H1 (cell line): Measurements from ENCODE around the gene STXBP5L. TPM values are rescaled to one million over a fixed set of nuclear protein-coding genes. Genes with fewer than 3 reads are reported as not detected.

Experiments used
- CTCF ChIA-PET: fragments of 300-600 bp; sonication (Branson Sonifier 250); formaldehyde crosslinking; loops from one replicate; lab custom pipeline; 2021; ENCODE audit not compliant: partially characterized antibody; lab: Charles Lee
- POLR2A ChIA-PET: fragments of 300-600 bp; sonication (Branson Sonifier 250); formaldehyde crosslinking; loops from one replicate; lab custom pipeline; 2021; ENCODE audit warnings: inconsistent platforms; ENCODE audit not compliant: partially characterized antibody; lab: Charles Lee
- DNase-seq, 2 experiments: peaks; one replicate each; pipeline versions ENCODE4 v3.0.0 to v3.0.0-alpha.2; 2010 to 2022; ENCODE audit warnings: low spot score in 2 of 2, low read depth in 1 of 2, mixed read lengths in 1 of 2
- FAIRE-seq: peaks from 2 replicates; lab custom pipeline; 2011; peaks lifted over from hg19 to GRCh38; lab: Jason Lieb, UNC
- H2AFZ ChIP-seq: 2 replicates; pipeline ENCODE4 v1.8.1; 2012; ENCODE audit warnings: low read length, inconsistent platforms
- H2AK5ac ChIP-seq: 2 replicates; pipeline ENCODE4 v1.6.1; 2013; ENCODE audit warnings: low read depth, low read length
- H2BK120ac ChIP-seq: replicated peaks from 2 replicates; pipeline ENCODE3; 2013; ENCODE audit warnings: low read depth, low read length, inconsistent platforms
- H2BK12ac ChIP-seq: 2 replicates; pipeline ENCODE4 v1.6.1; 2013; ENCODE audit warnings: low read depth, low read length
- H2BK15ac ChIP-seq: 2 replicates; pipeline ENCODE4 v1.6.1; 2013; ENCODE audit warnings: low read length
- H2BK20ac ChIP-seq: 2 replicates; pipeline ENCODE4 v1.6.1; 2013; ENCODE audit warnings: low read length
- H2BK5ac ChIP-seq: 2 replicates; pipeline ENCODE4 v1.6.1; 2013; ENCODE audit warnings: low read depth, low read length
- H3K14ac ChIP-seq: 2 replicates; pipeline ENCODE4 v1.6.1; 2013; ENCODE audit warnings: inconsistent platforms; ENCODE audit not compliant: insufficient read length
- H3K18ac ChIP-seq: 2 replicates; pipeline ENCODE4 v1.6.1; 2013; ENCODE audit warnings: low read length; ENCODE audit errors: extremely low read depth
- H3K23ac ChIP-seq: 2 replicates; pipeline ENCODE4 v1.6.1; 2013; ENCODE audit warnings: inconsistent platforms; ENCODE audit not compliant: insufficient read length
- H3K23me2 ChIP-seq: 2 replicates; pipeline ENCODE4 v1.6.1; 2013; ENCODE audit warnings: low read depth, low read length
- H3K27ac ChIP-seq: 2 replicates; pipeline ENCODE4 v1.6.1; 2011; ENCODE audit warnings: low read depth, low read length, inconsistent platforms
- H3K27me3 ChIP-seq, 4 experiments: replicated peaks in 1 of 4; 1 replicate in 1 of 4; 2 replicates in 3 of 4; pipeline versions ENCODE4 v1.6.1 to v1.8.1; 2011 to 2013; ENCODE audit warnings: low read length in 3 of 4, mild to moderate bottlenecking in 3 of 4, inconsistent platforms in 2 of 4, mixed read lengths in 2 of 4, moderate library complexity in 1 of 4; ENCODE audit not compliant: control insufficient read depth in 3 of 4, insufficient read depth in 3 of 4; ENCODE audit errors: extremely low read depth in 1 of 4
- H3K36me3 ChIP-seq, 4 experiments: 2 replicates each; pipeline versions ENCODE4 v1.6.1 to v1.8.1; 2011 to 2013; ENCODE audit warnings: mild to moderate bottlenecking in 4 of 4, low read length in 3 of 4, moderate library complexity in 2 of 4, control low read depth in 1 of 4, inconsistent platforms in 1 of 4; ENCODE audit not compliant: insufficient read depth in 4 of 4, control insufficient read depth in 2 of 4
- H3K4ac ChIP-seq: replicated peaks from 2 replicates; pipeline ENCODE3; 2013; ENCODE audit warnings: low read length, low read depth, mixed read lengths, inconsistent platforms; ENCODE audit not compliant: insufficient read length
- H3K4me1 ChIP-seq, 4 experiments: replicated peaks in 1 of 4; 1 replicate in 1 of 4; 2 replicates in 3 of 4; pipeline versions ENCODE4 v1.6.1 to v1.8.1; 2011 to 2013; ENCODE audit warnings: low read length in 3 of 4, inconsistent platforms in 2 of 4, mixed read lengths in 1 of 4; ENCODE audit not compliant: insufficient read depth in 4 of 4, control insufficient read depth in 3 of 4
- H3K4me2 ChIP-seq, 2 experiments: 2 replicates each; pipeline versions ENCODE4 v1.6.1 to v1.8.1; 2011 to 2013; ENCODE audit warnings: low read depth in 2 of 2, low read length in 2 of 2, control low read depth in 1 of 2, inconsistent platforms in 1 of 2, mild to moderate bottlenecking in 1 of 2; ENCODE audit not compliant: insufficient read depth in 1 of 2
- H3K4me3 ChIP-seq, 4 experiments: fragments of 200-600, 300-600 bp in 1 of 4; sonication (generic), shearing (Covaris generic), sonication (Bioruptor Twin) in 1 of 4; 2 replicates each; pipeline versions ENCODE4 v1.5.1 to v1.8.1; 2011 to 2016; ENCODE audit warnings: low read length in 4 of 4, low read depth in 3 of 4, control low read depth in 2 of 4, inconsistent platforms in 2 of 4, mild to moderate bottlenecking in 2 of 4, mixed read lengths in 1 of 4, moderate library complexity in 1 of 4; ENCODE audit not compliant: insufficient read depth in 2 of 4; ENCODE audit errors: extremely low read depth in 1 of 4
- H3K56ac ChIP-seq: replicated peaks from 2 replicates; pipeline ENCODE3; 2013; ENCODE audit warnings: low read depth, mild to moderate bottlenecking, mixed read lengths, low read length, inconsistent platforms; ENCODE audit not compliant: insufficient read length
- H3K79me1 ChIP-seq: 2 replicates; pipeline ENCODE4 v1.6.1; 2013; ENCODE audit warnings: low read depth, low read length, control low read depth
- H3K79me2 ChIP-seq, 2 experiments: 2 replicates each; pipeline versions ENCODE4 v1.6.1 to v1.8.1; 2012 to 2013; ENCODE audit warnings: low read length in 2 of 2, mild to moderate bottlenecking in 2 of 2, inconsistent platforms in 1 of 2; ENCODE audit not compliant: insufficient read depth in 2 of 2, control insufficient read depth in 1 of 2
- H3K9ac ChIP-seq, 4 experiments: replicated peaks in 1 of 4; 1 replicate in 1 of 4; 2 replicates in 3 of 4; pipeline versions ENCODE4 v1.6.1 to v1.8.1; 2011 to 2013; ENCODE audit warnings: low read depth in 3 of 4, low read length in 3 of 4, control low read depth in 2 of 4, mild to moderate bottlenecking in 2 of 4, moderate library complexity in 2 of 4, inconsistent platforms in 1 of 4; ENCODE audit errors: extremely low read depth in 1 of 4
- H3K9me3 ChIP-seq, 2 experiments: 2 replicates each; pipeline versions ENCODE4 v1.6.1 to v1.8.1; 2012 to 2013; ENCODE audit warnings: mild to moderate bottlenecking in 2 of 2, moderate library complexity in 2 of 2, control low read depth in 1 of 2, inconsistent platforms in 1 of 2, low read depth in 1 of 2, low read length in 1 of 2, mixed read lengths in 1 of 2; ENCODE audit not compliant: insufficient read depth in 2 of 2
- H4K20me1 ChIP-seq, 2 experiments: replicated peaks in 1 of 2; 2 replicates each; pipeline versions ENCODE3 to v1.8.1; 2011 to 2013; ENCODE audit warnings: inconsistent platforms in 2 of 2, low read length in 2 of 2, mild to moderate bottlenecking in 1 of 2; ENCODE audit not compliant: insufficient read depth in 2 of 2, control insufficient read depth in 1 of 2
- H4K5ac ChIP-seq: 2 replicates; pipeline ENCODE4 v1.6.1; 2013; ENCODE audit warnings: low read length, low read depth, mixed read lengths, inconsistent platforms; ENCODE audit not compliant: insufficient read length
- H4K8ac ChIP-seq: 2 replicates; pipeline ENCODE4 v1.8.0; 2013; ENCODE audit warnings: mild to moderate bottlenecking, moderate library complexity, low read length, inconsistent platforms; ENCODE audit not compliant: insufficient read depth; ENCODE audit errors: extremely low read depth
- H4K91ac ChIP-seq: replicated peaks from 2 replicates; pipeline ENCODE3; 2013; ENCODE audit warnings: low read length, mixed read lengths, inconsistent platforms; ENCODE audit not compliant: insufficient read length
- ATF3 ChIP-seq: IDR thresholded peaks from 2 replicates; pipeline ENCODE4 v1.6.1; 2011; ENCODE audit warnings: low read depth, mild to moderate bottlenecking, low read length; ENCODE audit not compliant: insufficient read depth
- CHD1 ChIP-seq: IDR thresholded peaks from 2 replicates; pipeline ENCODE4 v1.6.1; 2012; ENCODE audit warnings: low read depth, low read length, improper control_type of control experiment
- NRF1 ChIP-seq: IDR thresholded peaks from 2 replicates; pipeline ENCODE4 v1.6.1; 2011; ENCODE audit warnings: mild to moderate bottlenecking, low read depth, low read length, improper control_type of control experiment
- TAF1 ChIP-seq: IDR thresholded peaks from 2 replicates; pipeline ENCODE4 v1.6.1; 2011; ENCODE audit warnings: mild to moderate bottlenecking, low read depth, low read length
- YY1 ChIP-seq: IDR thresholded peaks from 2 replicates; pipeline ENCODE4 v1.6.1; 2011; ENCODE audit warnings: low read depth, mild to moderate bottlenecking, low read length
- ZNF274 ChIP-seq: IDR thresholded peaks from 2 replicates; pipeline ENCODE4 v1.7.0; 2012; ENCODE audit warnings: low read length, borderline replicate concordance; ENCODE audit errors: extremely low read depth
- WGBS, 2 experiments: shearing (Covaris generic) in 1 of 2; methylation state at CpG; one replicate each; pipeline versions ENCODE4 v1.1.6 to v1.1.7; 2013 to 2015; ENCODE audit warnings: low lambda C conversion rate in 2 of 2, mixed read lengths in 2 of 2, inconsistent platforms in 1 of 2, low coverage in 1 of 2, missing lambda C conversion rate in 1 of 2; ENCODE audit not compliant: insufficient replicate concordance in 2 of 2, insufficient coverage in 1 of 2, insufficient read length in 1 of 2; ENCODE audit errors: extremely low coverage in 1 of 2, missing lambda C conversion rate in 1 of 2; 5-methylcytosine and 5-hydroxymethylcytosine counted together
- polyA plus RNA-seq, 7 experiments: library from polyadenylated mRNA; depleted of rRNA in 3 of 7; stranded (reverse) in 5 of 7; unstranded in 2 of 7; fragments of >200 nt in 5 of 7; fragments of 200-250 nt in 2 of 7; gene quantifications; 1 replicate in 5 of 7; 2 replicates in 1 of 7; 4 replicates in 1 of 7; pipeline versions ENCODE4 v1.2.1 to v1.2.3, GENCODE V29; 2011 to 2013; ENCODE audit warnings: missing spikeins in 2 of 7, mixed read lengths in 2 of 7
- total RNA-seq: library from RNA; stranded (reverse); fragmentation: NEBNext Ultra II Directional; extraction: Animal tissue kit (Norgen Biotek cat#: 25700); gene quantifications from 2 replicates; pipeline ENCODE4 v1.2.1, GENCODE V29; 2021

STXBP5L gene
- total and polyA plus RNA-seq, 2 of the 8 experiments (the other 6 are each of a cell fraction or from before 2014, with no cell fraction given): 2.0 to 6.0 TPM

DNA sequence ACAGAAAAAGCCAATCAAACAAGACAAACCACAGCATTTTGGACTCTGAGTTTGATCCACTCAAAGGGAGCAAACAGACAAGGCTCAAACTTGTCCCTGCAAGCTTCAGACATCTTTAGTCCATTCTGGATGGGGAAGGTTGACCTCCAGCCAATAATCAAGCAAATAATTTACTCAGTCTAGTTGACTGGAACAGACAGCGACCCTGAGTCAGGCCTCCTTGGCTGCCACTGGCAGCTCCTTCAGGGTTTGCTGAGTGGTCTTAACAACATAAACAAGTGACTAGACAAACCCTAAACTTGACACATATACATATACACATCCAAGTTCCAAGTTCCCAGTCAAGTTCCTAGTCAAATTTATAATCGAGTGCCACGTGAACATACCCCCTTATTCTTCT, 323.9 kb downstream of the STXBP5L start:
- no peak overlapping the region for H4K91ac ChIP-seq
- H3K9me3 ChIP-seq: no peaks in the 10 kb centered on the region
- no peak overlapping the region for H2BK120ac ChIP-seq
- H2BK5ac ChIP-seq: no peak overlapping the region
- no peak overlapping the region for H3K4me2 ChIP-seq
- H3K18ac ChIP-seq: no peak overlapping the region
- TF ChIP-seq NRF1 (no peak), ZNF274 (no peak), YY1 (no peak), TAF1 (no peak), CHD1 (no peak), ATF3 (no peak)
- TF ChIP-seq, all 59 proteins: peak for 0
- H2BK15ac ChIP-seq: no peak overlapping the region
- no peak overlapping the region for H3K56ac ChIP-seq
- CTCF ChIA-PET: interaction anchor here (0.7 to 1.4 kb wide), 4 partner anchors 9 to 53 kb away, joined by 3 to 4 read pairs (median 3); no protein-coding TSS in a partner anchor
- no peaks in the 10 kb centered on the region for H3K4me1 ChIP-seq
- H3K27ac ChIP-seq: no peak overlapping the region
- FAIRE-seq (no peak), DNase-seq (no peak)
- H3K4ac ChIP-seq: no peak overlapping the region
- H3K23ac ChIP-seq: no peak overlapping the region
- H2AK5ac ChIP-seq: no peak overlapping the region
- H4K20me1 ChIP-seq: no peaks in the 10 kb centered on the region
- no peaks in the 10 kb centered on the region for H3K79me2 ChIP-seq
- no peaks in the 10 kb centered on the region for H3K27me3 ChIP-seq
- H3K36me3 ChIP-seq: no peaks in the 10 kb centered on the region
- H3K9ac ChIP-seq: no peak overlapping the region
- no peaks in the 10 kb centered on the region for H3K23me2 ChIP-seq
- no peak overlapping the region for H2BK20ac ChIP-seq
- H2BK12ac ChIP-seq: no peak overlapping the region
- no peak overlapping the region for H4K5ac ChIP-seq
- no peaks in the 10 kb centered on the region for H3K79me1 ChIP-seq
- no peak overlapping the region for H3K4me3 ChIP-seq
- H4K8ac ChIP-seq: no peak overlapping the region
- POLR2A ChIA-PET: no interaction called here
- WGBS, 2 experiments: 96% methylated on average over 3 of the region's 3 CpGs; no CpG with 5 or more reads in 1 of the 2 experiments
- no peak overlapping the region for H3K14ac ChIP-seq
- H2AFZ ChIP-seq: no peak overlapping the region
